Calu3 (cell line): ENCODE measurements around the gene CHST15. TPM values are rescaled to one million over a fixed set of nuclear protein-coding genes. Genes with fewer than 3 reads are reported as not detected.

Experiments
- BruUV-seq: library from RNA; stranded (reverse); fragments of 400-500 nt; replicated peaks from 2 replicates; lab custom pipeline; 2021; lab: Mats Ljungman, UMichigan
- CTCF ChIA-PET: fragments of 300-600 bp; sonication (Branson Sonifier 250); formaldehyde crosslinking; loops from one replicate; lab custom pipeline; 2022; ENCODE audit warnings: antibody characterized with exemption; lab: Charles Lee
- DNase-seq: peaks from one replicate; pipeline ENCODE4 v3.0.0; 2022
- H3K27ac Mint-ChIP-seq: one replicate; pipeline ENCODE4 v1.8.0; 2022; ENCODE audit warnings: mixed read lengths; ENCODE audit not compliant: unreplicated experiment
- H3K27me3 Mint-ChIP-seq: one replicate; pipeline ENCODE4 v1.8.0; 2022; ENCODE audit warnings: mixed read lengths; ENCODE audit not compliant: unreplicated experiment
- H3K36me3 Mint-ChIP-seq: one replicate; pipeline ENCODE4 v1.8.0; 2022; ENCODE audit warnings: mild to moderate bottlenecking, moderate library complexity, mixed read lengths; ENCODE audit not compliant: insufficient read depth, unreplicated experiment
- H3K4me1 Mint-ChIP-seq: one replicate; pipeline ENCODE4 v1.8.0; 2022; ENCODE audit warnings: mild to moderate bottlenecking, low read depth, mixed read lengths; ENCODE audit not compliant: unreplicated experiment
- H3K4me3 Mint-ChIP-seq: one replicate; pipeline ENCODE4 v1.8.0; 2022; ENCODE audit warnings: mild to moderate bottlenecking, low read depth, moderate library complexity, mixed read lengths; ENCODE audit not compliant: unreplicated experiment
- H3K9me3 Mint-ChIP-seq: one replicate; pipeline ENCODE4 v1.8.0; 2022; ENCODE audit warnings: low read depth, mixed read lengths; ENCODE audit not compliant: unreplicated experiment
- CTCF ChIP-seq: fragments of 200-600 bp; IDR thresholded peaks from one replicate; pipeline ENCODE4 v1.8.0; 2022; ENCODE audit warnings: antibody characterized with exemption; ENCODE audit not compliant: unreplicated experiment
- intact Hi-C: fragments of 100-400 bp; cut with micrococcal nuclease; formaldehyde crosslinking; loops from one replicate; pipeline ENCODE4 v1.10.0; 2022; ENCODE audit not compliant: unreplicated experiment
- total RNA-seq: library from RNA; stranded (reverse); gene quantifications from 2 replicates; pipeline ENCODE4 v1.2.3, GENCODE V29; 2022

Gene CHST15
- total RNA-seq, 1 experiment from 2014 or later, result 19.3 TPM

GRCh38 chr10:124047427-124048152 lies 45.8 kb downstream of the CHST15 start:
- Mint-ChIP-seq H3K27me3 (no peaks in the 10 kb centered on the region), H3K36me3 (peaks cover 10% of the 10 kb centered on the region), H3K4me1 (no peaks in the 10 kb centered on the region), H3K9me3 (no peaks in the 10 kb centered on the region), H3K4me3 (no peak overlapping the region), H3K27ac (no peak overlapping the region)
- BruUV-seq, result no TSS peak
- intact Hi-C loops, result no loop called here
- CTCF ChIA-PET, result no interaction called here
- TF ChIP-seq CTCF, result no peak
- DNase-seq, result no peak

GRCh38 chr10:124045801-124046355 lies 47.5 kb downstream of the CHST15 start:
- no peak overlapping the region for H3K4me3 Mint-ChIP-seq
- H3K27me3 Mint-ChIP-seq, result no peaks in the 10 kb centered on the region
- no TSS peak for BruUV-seq
- no peak for TF ChIP-seq CTCF
- H3K27ac Mint-ChIP-seq, result no peak overlapping the region
- no peaks in the 10 kb centered on the region for H3K4me1 Mint-ChIP-seq
- intact Hi-C loops, result no loop called here
- H3K9me3 Mint-ChIP-seq, result no peaks in the 10 kb centered on the region
- CTCF ChIA-PET, result no interaction called here
- no peak for DNase-seq
- peaks cover 10% of the 10 kb centered on the region for H3K36me3 Mint-ChIP-seq

GRCh38 chr10:124045276-124045675 lies 48.1 kb downstream of the CHST15 start:
- H3K9me3 Mint-ChIP-seq, result no peaks in the 10 kb centered on the region
- H3K27ac Mint-ChIP-seq, result no peak overlapping the region
- H3K36me3 Mint-ChIP-seq, result peaks cover 10% of the 10 kb centered on the region
- TF ChIP-seq CTCF, result no peak
- H3K4me3 Mint-ChIP-seq, result no peak overlapping the region
- H3K4me1 Mint-ChIP-seq, result no peaks in the 10 kb centered on the region
- CTCF ChIA-PET, result no interaction called here
- no TSS peak for BruUV-seq
- H3K27me3 Mint-ChIP-seq, result no peaks in the 10 kb centered on the region
- intact Hi-C loops, result no loop called here
- no peak for DNase-seq

- DNase-seq, result no peak
- intact Hi-C loops, result no loop called here
These were observed 49.1 kb downstream of the CHST15 start for GRCh38 chr10:124044143-124044862.

More at GRCh38 chr10:124044143-124044862, 49.1 kb downstream of the CHST15 start:
- H3K36me3 Mint-ChIP-seq, result peaks cover 10% of the 10 kb centered on the region
- no peak overlapping the region for H3K27ac Mint-ChIP-seq
- no peak overlapping the region for H3K4me3 Mint-ChIP-seq
- no peaks in the 10 kb centered on the region for H3K27me3 Mint-ChIP-seq
- no peak for TF ChIP-seq CTCF
- no TSS peak for BruUV-seq
- no peaks in the 10 kb centered on the region for H3K4me1 Mint-ChIP-seq
- H3K9me3 Mint-ChIP-seq, result no peaks in the 10 kb centered on the region
- CTCF ChIA-PET, result no interaction called here
